Brain pericyte (primary cell): ENCODE data around the gene ATP23.

ENCODE experiments used
- DNase-seq: peaks from one replicate; pipeline ENCODE4 v3.0.0-alpha.2; 2012; ENCODE audit warnings: low read depth, low spot score

ATP23 gene

GRCh38 chr12:57983146-57983857 is 41.9 kb downstream of the ATP23 start:
- no peak for DNase-seq

- DNase-seq, result no peak
These were observed 42.6 kb downstream of the ATP23 start for GRCh38 chr12:57983858-57984505.

- DNase-seq, result no peak
These were observed 43.3 kb downstream of the ATP23 start for GRCh38 chr12:57984629-57985151.

- no peak for DNase-seq
These were observed 44.3 kb downstream of the ATP23 start for GRCh38 chr12:57985685-57986084.

GRCh38 chr12:57989838-57990237 is 48.5 kb downstream of the ATP23 start:
- DNase-seq, result no peak

GRCh38 chr12:57990241-57990883 is 49.0 kb downstream of the ATP23 start:
- no peak for DNase-seq

GRCh38 chr12:57992001-57992400 is 50.6 kb downstream of the ATP23 start:
- DNase-seq, result no peak

GRCh38 chr12:57993030-57993429 is 51.7 kb downstream of the ATP23 start:
- no peak for DNase-seq

- no peak for DNase-seq
These were observed 52.5 kb downstream of the ATP23 start for GRCh38 chr12:57993834-57994233.

- DNase-seq, result no peak
These were observed 55.2 kb downstream of the ATP23 start for GRCh38 chr12:57996520-57996919.

GRCh38 chr12:57998251-57998650 is 56.9 kb downstream of the ATP23 start:
- DNase-seq, result no peak

- no peak for DNase-seq
These were observed 59.1 kb downstream of the ATP23 start for GRCh38 chr12:58000499-58000898.

GRCh38 chr12:58007875-58008274 is 66.5 kb downstream of the ATP23 start:
- DNase-seq, result no peak

- DNase-seq, result no peak
These were observed 67.3 kb downstream of the ATP23 start for GRCh38 chr12:58008634-58009033.
